K562 (cell line): ENCODE data around the gene SPATA32. TPM values are rescaled to one million over a fixed set of nuclear protein-coding genes. Genes with fewer than 3 reads are reported as not detected.

Source experiments
- ATF3 ChIP-seq, 2 experiments: fragments of 450-650 bp in 1 of 2; sonication (generic) in 1 of 2; formaldehyde crosslinking in 1 of 2; IDR thresholded peaks in 1 of 2; conservative IDR thresholded peaks in 1 of 2; 2 replicates each; pipeline versions ENCODE4 v1.6.1 to v1.8.1; 2016 to 2023; ENCODE audit warnings: mild to moderate bottlenecking in 2 of 2, moderate library complexity in 2 of 2, inconsistent platforms in 1 of 2, missing genetic modification reagents in 1 of 2
- BRF1 ChIP-seq: IDR thresholded peaks from 3 replicates; pipeline ENCODE4 v1.6.1; 2011; ENCODE audit warnings: borderline replicate concordance, mild to moderate bottlenecking; ENCODE audit not compliant: insufficient read length; ENCODE audit errors: extremely low read depth
- C11orf30 ChIP-seq: fragments of 450-650 bp; IDR thresholded peaks from 2 replicates; pipeline ENCODE4 v1.6.1; 2016; ENCODE audit warnings: low read depth, mild to moderate bottlenecking
- DPF2 ChIP-seq: fragments of 450-650 bp; IDR thresholded peaks from 2 replicates; pipeline ENCODE4 v1.6.1; 2016
- EGR1 ChIP-seq: fragments of 450-650 bp; conservative IDR thresholded peaks from 2 replicates; pipeline ENCODE4 v1.6.1; 2017; ENCODE audit warnings: mild to moderate bottlenecking
- HDAC1 ChIP-seq, 2 experiments: fragments of 450-650 bp; IDR thresholded peaks; 2 replicates each; pipeline ENCODE4 v1.6.1; 2016 to 2017; ENCODE audit warnings: inconsistent platforms in 1 of 2, mild to moderate bottlenecking in 1 of 2, moderate library complexity in 1 of 2
- HDAC2 ChIP-seq: fragments of 450-650 bp; IDR thresholded peaks from 2 replicates; pipeline ENCODE4 v1.6.1; 2016; ENCODE audit warnings: mild to moderate bottlenecking
- PHF20 ChIP-seq: fragments of 450-650 bp; IDR thresholded peaks from 2 replicates; pipeline ENCODE4 v1.6.1; 2018; ENCODE audit not compliant: partially characterized antibody
- TARDBP ChIP-seq: fragments of 450-650 bp; IDR thresholded peaks from 2 replicates; pipeline ENCODE4 v1.6.1; 2016
- TCF3 ChIP-seq: sonication (generic); formaldehyde crosslinking; IDR thresholded peaks from 2 replicates; pipeline ENCODE4 v1.4.0; 2020; ENCODE audit warnings: mild to moderate bottlenecking, missing genetic modification reagents
- ZBTB2 ChIP-seq: fragments of 450-650 bp; IDR thresholded peaks from 2 replicates; pipeline ENCODE4 v1.6.1; 2016; ENCODE audit warnings: antibody characterized with exemption
- polyA plus RNA-seq, 8 experiments: library from polyadenylated mRNA; depleted of rRNA in 4 of 8; stranded (reverse) in 5 of 8; unstranded in 3 of 8; fragments of >200 nt; fragmentation: Nextera tagmentation in 2 of 8; fragmentation: Illumina TruSeq in 1 of 8; extraction: Ambion mirVana in 2 of 8; extraction: Trizol in 1 of 8; gene quantifications; 2 replicates each; pipeline versions ENCODE4 v1.2.1 to v1.2.3, GENCODE V29; 2011 to 2014; ENCODE audit warnings: inconsistent platforms in 1 of 8, missing spikeins in 1 of 8
- total RNA-seq, 7 experiments: library from RNA; depleted of rRNA in 6 of 7; stranded (reverse); fragments of >200 nt in 6 of 7; fragmentation: Illumina TruSeq in 2 of 7; extraction: Trizol in 2 of 7; gene quantifications; 2 replicates each; pipeline versions ENCODE4 v1.2.1 to v1.2.3, GENCODE V29; 2011 to 2021; ENCODE audit warnings: low replicate concordance in 1 of 7
- TF ChIP-seq, protein P1 (sequence below): fragments of 150-350 bp; conservative IDR thresholded peaks from 2 replicates; pipeline ENCODE4 v1.6.1; 2014; ENCODE audit warnings: low read length
- TF ChIP-seq, protein P2 (sequence below), 3 experiments: IDR thresholded peaks in 2 of 3; conservative IDR thresholded peaks in 1 of 3; 2 replicates each; pipeline ENCODE4 v1.5.1; 2011 to 2012; ENCODE audit warnings: low read length in 3 of 3, mild to moderate bottlenecking in 3 of 3, control low read depth in 2 of 3, improper control_type of control experiment in 1 of 3, inconsistent platforms in 1 of 3, low read depth in 1 of 3, mixed read lengths in 1 of 3, moderate library complexity in 1 of 3; ENCODE audit not compliant: insufficient read depth in 2 of 3
- TF ChIP-seq, protein P3 (sequence below): fragments of 450-650 bp; IDR thresholded peaks from 2 replicates; pipeline ENCODE4 v1.6.1; 2016; ENCODE audit warnings: borderline replicate concordance
- TF ChIP-seq, protein P4 (sequence below): fragments of 250-450 bp; sonication (Bioruptor Pico); IDR thresholded peaks from 2 replicates; pipeline ENCODE4 v1.6.1; 2021; ENCODE audit warnings: mild to moderate bottlenecking

The SPATA32 gene
- total and polyA plus RNA-seq, 9 of the 15 experiments (the other 6 are each of a cell fraction or from before 2014, with no cell fraction given) = 0.03 to 0.06 TPM; not detected in 7

DNA sequence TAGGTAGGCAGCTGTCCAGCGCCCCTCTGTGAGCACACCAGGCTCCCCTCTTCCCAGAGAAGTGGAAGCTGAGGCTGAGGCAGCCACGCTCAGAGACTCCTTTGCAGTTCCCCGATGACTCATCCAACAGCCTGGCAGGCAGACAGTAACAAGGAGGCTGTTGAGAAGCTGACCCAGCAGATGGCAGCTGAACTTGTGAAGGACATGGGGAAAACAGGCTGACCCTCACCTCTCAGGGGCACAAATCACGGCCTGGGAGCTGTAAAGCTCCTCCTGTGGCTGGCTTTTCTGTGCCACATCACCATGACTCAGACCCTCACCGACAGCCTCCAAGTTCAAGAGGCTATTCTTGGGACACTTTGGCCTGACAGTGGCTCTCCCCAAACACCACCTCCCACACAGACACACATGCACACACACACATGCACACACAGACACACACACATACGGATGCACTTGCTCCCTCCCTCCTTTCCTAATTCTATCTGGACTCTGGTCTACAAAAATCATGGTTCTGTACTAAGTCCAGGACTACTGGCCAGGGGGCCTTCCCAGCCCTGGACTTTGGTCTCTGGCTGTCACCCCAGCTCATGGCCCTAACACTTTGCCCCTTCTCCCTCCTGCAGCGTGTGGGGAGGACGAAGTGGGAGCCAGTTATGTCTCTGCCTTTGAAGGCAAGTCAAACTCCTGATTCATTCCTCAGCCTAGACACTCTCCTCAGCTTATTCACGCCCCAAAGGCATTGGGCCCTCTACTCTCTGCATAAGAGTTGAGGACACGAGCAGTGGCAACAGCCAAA lies 31.7 kb upstream of the SPATA32 start (continued):
- TF ChIP-seq, protein P1, sequence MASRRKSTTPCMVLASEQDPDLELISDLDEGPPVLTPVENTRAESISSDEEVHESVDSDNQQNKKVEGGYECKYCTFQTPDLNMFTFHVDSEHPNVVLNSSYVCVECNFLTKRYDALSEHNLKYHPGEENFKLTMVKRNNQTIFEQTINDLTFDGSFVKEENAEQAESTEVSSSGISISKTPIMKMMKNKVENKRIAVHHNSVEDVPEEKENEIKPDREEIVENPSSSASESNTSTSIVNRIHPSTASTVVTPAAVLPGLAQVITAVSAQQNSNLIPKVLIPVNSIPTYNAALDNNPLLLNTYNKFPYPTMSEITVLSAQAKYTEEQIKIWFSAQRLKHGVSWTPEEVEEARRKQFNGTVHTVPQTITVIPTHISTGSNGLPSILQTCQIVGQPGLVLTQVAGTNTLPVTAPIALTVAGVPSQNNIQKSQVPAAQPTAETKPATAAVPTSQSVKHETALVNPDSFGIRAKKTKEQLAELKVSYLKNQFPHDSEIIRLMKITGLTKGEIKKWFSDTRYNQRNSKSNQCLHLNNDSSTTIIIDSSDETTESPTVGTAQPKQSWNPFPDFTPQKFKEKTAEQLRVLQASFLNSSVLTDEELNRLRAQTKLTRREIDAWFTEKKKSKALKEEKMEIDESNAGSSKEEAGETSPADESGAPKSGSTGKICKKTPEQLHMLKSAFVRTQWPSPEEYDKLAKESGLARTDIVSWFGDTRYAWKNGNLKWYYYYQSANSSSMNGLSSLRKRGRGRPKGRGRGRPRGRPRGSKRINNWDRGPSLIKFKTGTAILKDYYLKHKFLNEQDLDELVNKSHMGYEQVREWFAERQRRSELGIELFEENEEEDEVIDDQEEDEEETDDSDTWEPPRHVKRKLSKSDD = no peak
- TF ChIP-seq PHF20 (peak; percentile 30), EGR1 (peak; percentile 77), TARDBP (no peak), DPF2 (peak; percentile 70; the same call in 1 of the 2 replicates), HDAC2 (peak; percentile 65; the same call in 1 of the 2 replicates), TCF3 (CRISPR knock-in tag) (peak; percentile 30; the same call in 1 of the 2 replicates), HDAC1 (IDR thresholded peaks at IDR 0.05) (peak in 1 of 2 experiments; percentile 94; a peak in 2 of 4 replicates), ATF3 (IDR thresholded peaks at IDR 0.05) (peak; percentile 94), ATF3 (CRISPR knock-in tag; conservative IDR thresholded peaks at IDR 0.05) (no peak), ZBTB2 (0 out of 2 replicates have a peak, but pooled peaks have one; percentile 27), BRF1 (no peak), C11orf30 (peak; percentile 80)
- TF ChIP-seq, protein P2, sequence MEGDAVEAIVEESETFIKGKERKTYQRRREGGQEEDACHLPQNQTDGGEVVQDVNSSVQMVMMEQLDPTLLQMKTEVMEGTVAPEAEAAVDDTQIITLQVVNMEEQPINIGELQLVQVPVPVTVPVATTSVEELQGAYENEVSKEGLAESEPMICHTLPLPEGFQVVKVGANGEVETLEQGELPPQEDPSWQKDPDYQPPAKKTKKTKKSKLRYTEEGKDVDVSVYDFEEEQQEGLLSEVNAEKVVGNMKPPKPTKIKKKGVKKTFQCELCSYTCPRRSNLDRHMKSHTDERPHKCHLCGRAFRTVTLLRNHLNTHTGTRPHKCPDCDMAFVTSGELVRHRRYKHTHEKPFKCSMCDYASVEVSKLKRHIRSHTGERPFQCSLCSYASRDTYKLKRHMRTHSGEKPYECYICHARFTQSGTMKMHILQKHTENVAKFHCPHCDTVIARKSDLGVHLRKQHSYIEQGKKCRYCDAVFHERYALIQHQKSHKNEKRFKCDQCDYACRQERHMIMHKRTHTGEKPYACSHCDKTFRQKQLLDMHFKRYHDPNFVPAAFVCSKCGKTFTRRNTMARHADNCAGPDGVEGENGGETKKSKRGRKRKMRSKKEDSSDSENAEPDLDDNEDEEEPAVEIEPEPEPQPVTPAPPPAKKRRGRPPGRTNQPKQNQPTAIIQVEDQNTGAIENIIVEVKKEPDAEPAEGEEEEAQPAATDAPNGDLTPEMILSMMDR (IDR thresholded peaks at IDR 0.05 in 2 of 3, conservative IDR thresholded peaks at IDR 0.05 in 1 of 3; ENCODE audit: insufficient read depth in 2 of 3, low read depth in 1 of 3, low read length in 3 of 3) = peak in 1 of 3 experiments; percentile 15; a peak in 1 of 6 replicates
- TF ChIP-seq, protein P3, sequence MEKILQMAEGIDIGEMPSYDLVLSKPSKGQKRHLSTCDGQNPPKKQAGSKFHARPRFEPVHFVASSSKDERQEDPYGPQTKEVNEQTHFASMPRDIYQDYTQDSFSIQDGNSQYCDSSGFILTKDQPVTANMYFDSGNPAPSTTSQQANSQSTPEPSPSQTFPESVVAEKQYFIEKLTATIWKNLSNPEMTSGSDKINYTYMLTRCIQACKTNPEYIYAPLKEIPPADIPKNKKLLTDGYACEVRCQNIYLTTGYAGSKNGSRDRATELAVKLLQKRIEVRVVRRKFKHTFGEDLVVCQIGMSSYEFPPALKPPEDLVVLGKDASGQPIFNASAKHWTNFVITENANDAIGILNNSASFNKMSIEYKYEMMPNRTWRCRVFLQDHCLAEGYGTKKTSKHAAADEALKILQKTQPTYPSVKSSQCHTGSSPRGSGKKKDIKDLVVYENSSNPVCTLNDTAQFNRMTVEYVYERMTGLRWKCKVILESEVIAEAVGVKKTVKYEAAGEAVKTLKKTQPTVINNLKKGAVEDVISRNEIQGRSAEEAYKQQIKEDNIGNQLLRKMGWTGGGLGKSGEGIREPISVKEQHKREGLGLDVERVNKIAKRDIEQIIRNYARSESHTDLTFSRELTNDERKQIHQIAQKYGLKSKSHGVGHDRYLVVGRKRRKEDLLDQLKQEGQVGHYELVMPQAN = no peak
- TF ChIP-seq, protein P4, sequence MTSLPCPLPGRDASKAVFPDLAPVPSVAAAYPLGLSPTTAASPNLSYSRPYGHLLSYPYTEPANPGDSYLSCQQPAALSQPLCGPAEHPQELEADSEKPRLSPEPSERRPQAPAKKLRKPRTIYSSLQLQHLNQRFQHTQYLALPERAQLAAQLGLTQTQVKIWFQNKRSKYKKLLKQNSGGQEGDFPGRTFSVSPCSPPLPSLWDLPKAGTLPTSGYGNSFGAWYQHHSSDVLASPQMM = no peak
